ENCODE results near the gene INPP5A. TPM values are rescaled to one million over a fixed set of nuclear protein-coding genes. Genes with fewer than 3 reads are reported as not detected.

The INPP5A gene
- total and polyA plus RNA-seq, 2 donors (not counting 1 experiment from before 2014, with no cell fraction given) = 9.3 to 87.8 TPM

DNA sequence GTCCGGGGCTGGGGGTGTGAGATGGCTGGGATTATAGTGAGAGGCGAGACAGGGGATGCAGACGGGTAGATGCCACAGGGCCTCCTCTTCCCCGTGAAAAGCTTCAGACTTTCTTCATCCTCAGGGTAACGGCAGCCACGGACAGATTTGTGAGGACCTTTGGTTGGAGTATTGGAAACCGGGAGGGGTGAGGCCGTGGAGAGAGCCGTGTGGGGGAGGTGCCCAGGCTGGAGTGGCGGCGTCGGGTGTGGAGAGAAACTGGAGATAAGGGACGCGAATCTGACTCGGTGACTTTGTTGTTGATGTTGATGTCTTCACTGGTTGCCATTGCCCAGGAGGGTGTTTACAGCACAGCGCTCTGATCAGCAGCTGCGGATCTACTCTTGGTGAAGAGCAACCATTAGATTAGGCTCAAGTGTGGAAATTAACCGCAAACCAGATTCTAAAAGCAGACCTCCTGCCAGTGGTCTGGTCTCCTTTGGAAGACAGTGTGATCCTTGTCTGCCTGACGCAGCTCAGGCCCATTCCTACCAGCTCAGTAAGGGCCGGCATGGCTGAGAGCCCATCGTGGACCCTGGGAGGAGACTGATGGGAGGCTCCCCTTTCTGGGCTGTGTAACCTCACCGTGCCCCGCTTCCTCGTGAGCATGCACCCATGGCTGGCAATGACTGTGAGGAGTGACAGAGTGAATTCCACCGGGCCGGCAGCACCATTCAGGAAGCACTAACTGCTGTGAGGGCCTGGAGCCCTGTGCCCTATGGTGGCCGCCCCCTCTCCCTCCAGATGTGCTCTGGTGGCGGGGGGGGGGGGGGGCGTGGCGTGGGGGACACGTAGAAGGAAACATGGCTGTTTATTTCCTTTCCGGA lies 90.3 kb downstream of the INPP5A start:
- Histone ChIP-seq H4K20me1 (ENCODE audit: control insufficient read depth, insufficient read depth, low read length, poor library complexity, severe bottlenecking) (peaks cover 73% of the 10 kb centered on the region), H3K9me3 (ENCODE audit: control extremely low read depth in 1 of 3, control insufficient read depth in 2 of 3, insufficient read depth in 1 of 3, low read length in 2 of 3) (no peaks in the 10 kb centered on the region), H3K36me3 (replicated peaks in 1 of 2; ENCODE audit: control extremely low read depth in 1 of 2, control insufficient read depth in 1 of 2, extremely low read depth in 1 of 2, insufficient read depth in 2 of 2, low read length in 1 of 2) (no peaks in the 10 kb centered on the region), H3K27ac (ENCODE audit: low read length in 2 of 2) (no peak overlapping the region), H3K4me2 (replicated peaks; ENCODE audit: low read depth, low read length, poor library complexity, severe bottlenecking) (peak overlapping the region; percentile 42), H3K4me3 (ENCODE audit: control extremely low read depth in 1 of 5, extremely low read depth in 1 of 5, insufficient read depth in 1 of 5, low read depth in 2 of 5, low read length in 4 of 5) (no peak overlapping the region), H3K4me1 (ENCODE audit: control insufficient read depth in 2 of 2, insufficient read depth in 2 of 2, low read length in 2 of 2) (peaks cover 13 to 15% of the 10 kb centered on the region in 2 donors), H3K27me3 (replicated peaks in 1 of 4; ENCODE audit: control extremely low read depth in 1 of 4, control insufficient read depth in 3 of 4, insufficient read depth in 4 of 4, low read length in 3 of 4) (no peaks in the 10 kb centered on the region), H2AFZ (ENCODE audit: insufficient read depth, low read depth, low read length, poor library complexity, severe bottlenecking) (no peak overlapping the region), H3K9ac (ENCODE audit: low read length) (no peak overlapping the region), H3K79me2 (ENCODE audit: control insufficient read depth, insufficient read depth, low read length) (peaks cover 36% of the 10 kb centered on the region)
- DNase-seq (peak; percentile 44), ATAC-seq (ENCODE audit: low read depth) (no peak)
- intact Hi-C loops (cut with micrococcal nuclease) = no loop called here
- ChIA-PET POLR2A (no interaction called here), CTCF (interaction anchor here (1.5 kb wide), 1 partner anchor 16 kb away, joined by 3 read pairs; no protein-coding TSS in a partner anchor)
- no peaks in the 10 kb centered on the region for H3K27me3 Mint-ChIP-seq
- TF ChIP-seq, protein P1, sequence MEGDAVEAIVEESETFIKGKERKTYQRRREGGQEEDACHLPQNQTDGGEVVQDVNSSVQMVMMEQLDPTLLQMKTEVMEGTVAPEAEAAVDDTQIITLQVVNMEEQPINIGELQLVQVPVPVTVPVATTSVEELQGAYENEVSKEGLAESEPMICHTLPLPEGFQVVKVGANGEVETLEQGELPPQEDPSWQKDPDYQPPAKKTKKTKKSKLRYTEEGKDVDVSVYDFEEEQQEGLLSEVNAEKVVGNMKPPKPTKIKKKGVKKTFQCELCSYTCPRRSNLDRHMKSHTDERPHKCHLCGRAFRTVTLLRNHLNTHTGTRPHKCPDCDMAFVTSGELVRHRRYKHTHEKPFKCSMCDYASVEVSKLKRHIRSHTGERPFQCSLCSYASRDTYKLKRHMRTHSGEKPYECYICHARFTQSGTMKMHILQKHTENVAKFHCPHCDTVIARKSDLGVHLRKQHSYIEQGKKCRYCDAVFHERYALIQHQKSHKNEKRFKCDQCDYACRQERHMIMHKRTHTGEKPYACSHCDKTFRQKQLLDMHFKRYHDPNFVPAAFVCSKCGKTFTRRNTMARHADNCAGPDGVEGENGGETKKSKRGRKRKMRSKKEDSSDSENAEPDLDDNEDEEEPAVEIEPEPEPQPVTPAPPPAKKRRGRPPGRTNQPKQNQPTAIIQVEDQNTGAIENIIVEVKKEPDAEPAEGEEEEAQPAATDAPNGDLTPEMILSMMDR (IDR thresholded peaks at IDR 0.05) = no peak
- TF ChIP-seq EZH2 (IDR thresholded peaks at IDR 0.05; ENCODE audit: borderline replicate concordance, insufficient read depth, low read depth, low read length, poor library complexity, severe bottlenecking) = no peak
- H3K4me1 Mint-ChIP-seq = peaks cover 64% of the 10 kb centered on the region
- 76% methylated on average over 24 of the region's 32 CpGs for WGBS (ENCODE audit: insufficient coverage)
- H3K27ac Mint-ChIP-seq = peak overlapping the region; percentile 67
- H3K4me3 Mint-ChIP-seq = peak overlapping the region; percentile 32
- H3K9me3 Mint-ChIP-seq (ENCODE audit: insufficient read depth) = no peaks in the 10 kb centered on the region
